ENCODE data around the gene CENPU. TPM values are rescaled to one million over a fixed set of nuclear protein-coding genes. Genes with fewer than 3 reads are reported as not detected.
"Not testable (repeated sequence)": the region's sequence is repeated elsewhere in the genome, so short reads cannot be mapped to it uniquely, and the experiment has no call there.

Gene CENPU
- total and polyA plus RNA-seq, 7 experiments from 2014 or later, result 1.1 to 43.8 (median 2.8) TPM

- H3K9me3 Mint-ChIP-seq; H3K4me1 Mint-ChIP-seq; CTCF ChIA-PET; POLR2A ChIA-PET; H3K27ac Mint-ChIP-seq; H3K27me3 ChIP-seq (ENCODE audit: control insufficient read depth in 2 of 2, insufficient read depth in 2 of 2, low read length in 2 of 2); H3K36me3 ChIP-seq (ENCODE audit: control insufficient read depth in 2 of 3, insufficient read depth in 3 of 3, low read length in 3 of 3); ATAC-seq; H3K4me3 ChIP-seq (ENCODE audit: low read length); H3K27ac ChIP-seq (ENCODE audit: low read depth, low read length); H3K27me3 Mint-ChIP-seq; H3K4me1 ChIP-seq (ENCODE audit: control insufficient read depth in 2 of 2, insufficient read depth in 2 of 2, low read length in 2 of 2); H3K9me3 ChIP-seq (ENCODE audit: control insufficient read depth in 2 of 3, low read length in 3 of 3); H3K4me3 Mint-ChIP-seq; DNase-seq: not testable (repeated sequence)
- intact Hi-C loops (cut with micrococcal nuclease), result loop anchor here in 1 of 2 donors (1.0 kb wide), 1 partner anchor 10 kb away; no protein-coding TSS in a partner anchor
- H3K36me3 Mint-ChIP-seq, result peaks cover 0 to 31% (median 19%) of the 10 kb centered on the region in 5 donors
These were observed 76.1 kb downstream of the CENPU start for GRCh38 chr4:184657820-184658219.

GRCh38 chr4:184657144-184657543 is 76.8 kb downstream of the CENPU start:
- H3K4me3 Mint-ChIP-seq, result no peak overlapping the region
- peaks cover 0 to 31% (median 20%) of the 10 kb centered on the region in 5 donors for H3K36me3 Mint-ChIP-seq
- POLR2A ChIA-PET, result no interaction called here
- no peak for DNase-seq
- peaks cover under 1 to 12% (median 5%) of the 10 kb centered on the region in 7 donors for H3K4me1 Mint-ChIP-seq
- Histone ChIP-seq H3K4me1 (ENCODE audit: control insufficient read depth in 2 of 2, insufficient read depth in 2 of 2, low read length in 2 of 2) (no peaks in the 10 kb centered on the region), H3K9me3 (ENCODE audit: control insufficient read depth in 2 of 3, low read length in 3 of 3) (no peaks in the 10 kb centered on the region), H3K36me3 (ENCODE audit: control insufficient read depth in 2 of 3, insufficient read depth in 3 of 3, low read length in 3 of 3) (peaks cover 0 to 6% (median 0%) of the 10 kb centered on the region in 3 experiments), H3K27me3 (ENCODE audit: control insufficient read depth in 2 of 2, insufficient read depth in 2 of 2, low read length in 2 of 2) (no peaks in the 10 kb centered on the region), H3K4me3 (ENCODE audit: low read length) (no peak overlapping the region), H3K27ac (ENCODE audit: low read depth, low read length) (no peak overlapping the region)
- CTCF ChIA-PET, result no interaction called here
- no peak for ATAC-seq
- intact Hi-C loops (cut with micrococcal nuclease), result no loop called here
- no peaks in the 10 kb centered on the region for H3K27me3 Mint-ChIP-seq
- H3K27ac Mint-ChIP-seq, result no peak overlapping the region
- H3K9me3 Mint-ChIP-seq, result no peaks in the 10 kb centered on the region

- POLR2A ChIA-PET, result no interaction called here
- H3K9me3 ChIP-seq (ENCODE audit: control insufficient read depth in 2 of 3, low read length in 3 of 3), result no peaks in the 10 kb centered on the region
- intact Hi-C loops (cut with micrococcal nuclease), result no loop called here
- no peaks in the 10 kb centered on the region for H3K27me3 ChIP-seq (ENCODE audit: control insufficient read depth in 2 of 2, insufficient read depth in 2 of 2, low read length in 2 of 2)
- Mint-ChIP-seq H3K4me1 (peaks cover 4 to 17% (median 8%) of the 10 kb centered on the region in 7 donors), H3K27ac (no peak overlapping the region), H3K9me3 (no peaks in the 10 kb centered on the region), H3K4me3 (no peak overlapping the region), H3K36me3 (peaks cover 0 to 31% (median 18%) of the 10 kb centered on the region in 5 donors), H3K27me3 (no peaks in the 10 kb centered on the region)
- ATAC-seq (no peak), DNase-seq (no peak)
- no peak overlapping the region for H3K4me3 ChIP-seq (ENCODE audit: low read length)
- peaks cover 0 to 6% (median 0%) of the 10 kb centered on the region in 3 experiments for H3K36me3 ChIP-seq (ENCODE audit: control insufficient read depth in 2 of 3, insufficient read depth in 3 of 3, low read length in 3 of 3)
- H3K4me1 ChIP-seq (ENCODE audit: control insufficient read depth in 2 of 2, insufficient read depth in 2 of 2, low read length in 2 of 2), result no peaks in the 10 kb centered on the region
- H3K27ac ChIP-seq (ENCODE audit: low read depth, low read length), result no peak overlapping the region
- CTCF ChIA-PET, result no interaction called here
These were observed 77.7 kb downstream of the CENPU start for GRCh38 chr4:184655889-184656869.

- peaks cover 8% of the 10 kb centered on the region in 2 donors for H3K4me1 ChIP-seq (ENCODE audit: control insufficient read depth in 2 of 2, insufficient read depth in 2 of 2, low read length in 2 of 2)
- H3K27ac Mint-ChIP-seq, result peak overlapping the region in 2 of 9 donors; percentile 29 to 65
- no peak overlapping the region for H3K27ac ChIP-seq (ENCODE audit: low read depth, low read length)
- H3K9me3 ChIP-seq (ENCODE audit: control insufficient read depth in 2 of 3, low read length in 3 of 3), result no peaks in the 10 kb centered on the region
- ChIA-PET POLR2A (interaction anchor here (0.7 to 1.0 kb wide), 2 partner anchors 13 to 34 kb away, joined by 3 read pairs; no protein-coding TSS in a partner anchor), CTCF (no interaction called here)
- H3K36me3 Mint-ChIP-seq, result peaks cover 0 to 21% (median 16%) of the 10 kb centered on the region in 5 donors
- intact Hi-C loops (cut with micrococcal nuclease), result no loop called here
- ATAC-seq (no peak), DNase-seq (no peak)
- peaks cover 0 to 3% (median 0%) of the 10 kb centered on the region in 3 experiments for H3K36me3 ChIP-seq (ENCODE audit: control insufficient read depth in 2 of 3, insufficient read depth in 3 of 3, low read length in 3 of 3)
- peaks cover 0 to 3% (median 0%) of the 10 kb centered on the region in 11 donors for H3K9me3 Mint-ChIP-seq
- no peaks in the 10 kb centered on the region for H3K27me3 ChIP-seq (ENCODE audit: control insufficient read depth in 2 of 2, insufficient read depth in 2 of 2, low read length in 2 of 2)
- peaks cover 12 to 28% (median 18%) of the 10 kb centered on the region in 7 donors for H3K4me1 Mint-ChIP-seq
- no peaks in the 10 kb centered on the region for H3K27me3 Mint-ChIP-seq
- H3K4me3 ChIP-seq (ENCODE audit: low read length), result no peak overlapping the region
- no peak overlapping the region for H3K4me3 Mint-ChIP-seq
These were observed 80.2 kb downstream of the CENPU start for GRCh38 chr4:184653650-184654049.

GRCh38 chr4:184652681-184653080 is 81.2 kb downstream of the CENPU start:
- Mint-ChIP-seq H3K4me1 (peaks cover 20 to 36% (median 23%) of the 10 kb centered on the region in 7 donors), H3K27ac (peak overlapping the region in 1 of 9 donors; percentile 27), H3K36me3 (peaks cover 0 to 21% (median 21%) of the 10 kb centered on the region in 5 donors)
- ATAC-seq; H3K36me3 ChIP-seq (ENCODE audit: control insufficient read depth in 2 of 3, insufficient read depth in 3 of 3, low read length in 3 of 3); intact Hi-C loops (cut with micrococcal nuclease); H3K9me3 ChIP-seq (ENCODE audit: control insufficient read depth in 2 of 3, low read length in 3 of 3); H3K27me3 ChIP-seq (ENCODE audit: control insufficient read depth in 2 of 2, insufficient read depth in 2 of 2, low read length in 2 of 2); DNase-seq; CTCF ChIA-PET; H3K4me3 Mint-ChIP-seq; H3K4me3 ChIP-seq (ENCODE audit: low read length); H3K27ac ChIP-seq (ENCODE audit: low read depth, low read length); H3K27me3 Mint-ChIP-seq; H3K9me3 Mint-ChIP-seq: not testable (repeated sequence)
- H3K4me1 ChIP-seq (ENCODE audit: control insufficient read depth in 2 of 2, insufficient read depth in 2 of 2, low read length in 2 of 2), result peaks cover 10 to 12% of the 10 kb centered on the region in 2 donors
- POLR2A ChIA-PET, result interaction anchor here (1.0 kb wide), 1 partner anchor 14 kb away, joined by 3 read pairs; no protein-coding TSS in a partner anchor

- Histone ChIP-seq H3K27me3 (ENCODE audit: control insufficient read depth in 2 of 2, insufficient read depth in 2 of 2, low read length in 2 of 2) (no peaks in the 10 kb centered on the region), H3K36me3 (ENCODE audit: control insufficient read depth in 2 of 3, insufficient read depth in 3 of 3, low read length in 3 of 3) (peaks cover 0 to 8% (median 0%) of the 10 kb centered on the region in 3 experiments), H3K4me3 (ENCODE audit: low read length) (no peak overlapping the region), H3K27ac (ENCODE audit: low read depth, low read length) (no peak overlapping the region), H3K4me1 (ENCODE audit: control insufficient read depth in 2 of 2, insufficient read depth in 2 of 2, low read length in 2 of 2) (peaks cover 18 to 20% of the 10 kb centered on the region in 2 donors), H3K9me3 (ENCODE audit: control insufficient read depth in 2 of 3, low read length in 3 of 3) (no peaks in the 10 kb centered on the region)
- H3K27me3 Mint-ChIP-seq, result no peaks in the 10 kb centered on the region
- H3K4me1 Mint-ChIP-seq, result peaks cover 28 to 43% (median 31%) of the 10 kb centered on the region in 7 donors
- ChIA-PET CTCF (no interaction called here), POLR2A (no interaction called here)
- peaks cover 0 to 26% (median 15%) of the 10 kb centered on the region in 5 donors for H3K36me3 Mint-ChIP-seq
- intact Hi-C loops (cut with micrococcal nuclease), result no loop called here
- H3K9me3 Mint-ChIP-seq, result peaks cover 0 to 3% (median 0%) of the 10 kb centered on the region in 11 donors
- DNase-seq (no peak), ATAC-seq (no peak)
- H3K4me3 Mint-ChIP-seq, result no peak overlapping the region
- peak overlapping the region in 3 of 9 donors; percentile 13 to 73 (median 28) for H3K27ac Mint-ChIP-seq
These were observed 82.0 kb downstream of the CENPU start for GRCh38 chr4:184651899-184652298.

Data from naive thymus-derived CD4-positive, alpha-beta T cell (primary cell).